Mesendoderm (in vitro differentiated cells): Measurements from ENCODE around the gene PRDM15.

Experiments used
- DNase-seq: peaks from one replicate; pipeline ENCODE4 v3.0.0; 2013
- H2AK5ac ChIP-seq: 2 replicates; pipeline ENCODE4 v1.6.1; 2013; ENCODE audit warnings: low read length, inconsistent platforms
- H2BK120ac ChIP-seq: 2 replicates; pipeline ENCODE4 v1.6.1; 2013; ENCODE audit warnings: low read depth, mild to moderate bottlenecking, low read length, moderate library complexity, mixed read lengths
- H2BK15ac ChIP-seq: replicated peaks from 2 replicates; pipeline ENCODE4 v1.6.1; 2013; ENCODE audit warnings: low read depth, mild to moderate bottlenecking, moderate library complexity
- H2BK5ac ChIP-seq: 2 replicates; pipeline ENCODE4 v1.6.1; 2013; ENCODE audit warnings: low read length, inconsistent platforms
- H3K18ac ChIP-seq: 2 replicates; pipeline ENCODE4 v1.6.1; 2013; ENCODE audit warnings: mild to moderate bottlenecking, low read length, mixed read lengths
- H3K23ac ChIP-seq: one replicate; pipeline ENCODE4 v1.6.1; 2013; ENCODE audit warnings: low read length
- H3K27ac ChIP-seq: 2 replicates; pipeline ENCODE4 v1.5.1; 2013; ENCODE audit warnings: low read depth, mild to moderate bottlenecking, inconsistent platforms, low read length, moderate library complexity
- H3K27me3 ChIP-seq: 2 replicates; pipeline ENCODE4 v1.6.1; 2013; ENCODE audit warnings: low read length, control low read depth, mild to moderate bottlenecking, inconsistent platforms; ENCODE audit not compliant: insufficient read depth, poor library complexity
- H3K36me3 ChIP-seq: 2 replicates; pipeline ENCODE4 v1.6.1; 2013; ENCODE audit warnings: low read length, inconsistent platforms; ENCODE audit not compliant: control insufficient read depth, insufficient read depth
- H3K4ac ChIP-seq: one replicate; pipeline ENCODE4 v1.6.1; 2013; ENCODE audit warnings: low read depth, mild to moderate bottlenecking, low read length, moderate library complexity
- H3K4me1 ChIP-seq: 2 replicates; pipeline ENCODE4 v1.6.1; 2013; ENCODE audit warnings: low read depth, low read length, inconsistent platforms; ENCODE audit not compliant: control insufficient read depth
- H3K4me2 ChIP-seq: 2 replicates; pipeline ENCODE4 v1.6.1; 2013; ENCODE audit warnings: low read length
- H3K4me3 ChIP-seq: 2 replicates; pipeline ENCODE4 v1.5.1; 2013; ENCODE audit warnings: mild to moderate bottlenecking, low read length
- H3K56ac ChIP-seq: one replicate; pipeline ENCODE4 v1.6.1; 2013; ENCODE audit warnings: low read length
- H3K79me1 ChIP-seq: 2 replicates; pipeline ENCODE4 v1.6.1; 2013; ENCODE audit warnings: low read length, inconsistent platforms
- H3K79me2 ChIP-seq: 2 replicates; pipeline ENCODE4 v1.6.1; 2013; ENCODE audit warnings: mild to moderate bottlenecking, low read length; ENCODE audit not compliant: control insufficient read depth, insufficient read depth
- H3K9ac ChIP-seq: 2 replicates; pipeline ENCODE4 v1.6.1; 2013; ENCODE audit warnings: low read length, inconsistent platforms
- H4K5ac ChIP-seq: one replicate; pipeline ENCODE4 v1.6.1; 2013; ENCODE audit warnings: low read length
- H4K8ac ChIP-seq: one replicate; pipeline ENCODE4 v1.6.1; 2013; ENCODE audit warnings: low read depth, mild to moderate bottlenecking, control low read depth, low read length, moderate library complexity
- WGBS: extraction: QIAGEN DNeasy Blood & Tissue Kit; methylation state at CpG from one replicate; pipeline ENCODE4 v1.1.7; 2013; ENCODE audit warnings: low lambda C conversion rate, missing lambda C conversion rate; ENCODE audit not compliant: insufficient coverage; ENCODE audit errors: extremely low coverage; 5-methylcytosine and 5-hydroxymethylcytosine counted together

Gene PRDM15

DNA sequence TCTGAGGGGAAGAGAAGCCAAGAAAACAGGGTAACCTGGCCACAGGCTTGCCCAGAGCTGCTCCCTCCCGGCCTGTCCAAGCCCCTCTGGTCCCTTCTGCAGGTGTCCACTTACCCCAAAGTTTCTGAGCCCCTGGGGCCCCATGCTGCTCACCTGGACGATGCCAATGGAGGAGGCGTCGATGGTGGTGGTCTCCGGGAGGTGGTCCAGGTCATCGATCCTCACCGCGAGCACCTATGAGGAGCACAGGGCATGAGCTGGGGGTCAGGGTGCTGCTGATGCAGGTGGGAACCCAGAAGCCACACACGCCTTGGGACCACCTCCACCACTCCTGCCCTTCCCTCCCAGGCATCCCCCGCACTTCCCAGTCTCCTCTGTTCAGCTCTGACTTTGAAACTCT is 74.8 kb downstream of the PRDM15 start:
- Histone ChIP-seq H3K36me3 (no peaks in the 10 kb centered on the region), H2AK5ac (no peak overlapping the region), H3K18ac (no peak overlapping the region), H3K4ac (no peak overlapping the region), H3K4me1 (no peaks in the 10 kb centered on the region), H3K4me3 (no peak overlapping the region), H3K27ac (no peak overlapping the region), H2BK5ac (no peak overlapping the region), H3K9ac (no peak overlapping the region), H4K8ac (no peak overlapping the region), H2BK120ac (no peak overlapping the region), H3K27me3 (no peaks in the 10 kb centered on the region), H4K5ac (no peak overlapping the region), H3K4me2 (no peak overlapping the region), H3K56ac (no peak overlapping the region), H2BK15ac (no peak overlapping the region), H3K79me1 (no peaks in the 10 kb centered on the region), H3K79me2 (no peaks in the 10 kb centered on the region), H3K23ac (no peak overlapping the region)
- DNase-seq: no peak
- no CpG with 5 or more reads among the region's 10 CpGs for WGBS

DNA sequence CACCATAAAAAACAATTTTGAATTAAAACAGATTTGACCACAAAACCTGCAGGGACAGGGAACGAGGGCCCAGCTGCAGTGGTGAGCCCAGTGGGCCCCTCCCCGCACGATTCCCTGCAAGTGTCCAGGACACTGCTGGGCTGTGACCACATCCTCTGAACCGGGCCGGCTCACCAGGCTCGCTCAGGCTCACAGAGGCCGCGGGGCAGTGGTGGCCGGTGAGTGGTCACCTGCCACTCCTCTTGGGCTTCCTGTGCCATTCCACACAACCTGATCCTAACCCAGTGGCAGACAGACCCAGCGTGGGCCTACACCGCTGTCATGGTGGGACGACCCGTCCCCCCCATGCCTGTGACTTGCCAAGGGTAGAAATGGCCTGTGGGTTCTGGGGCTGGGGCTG is 75.8 kb downstream of the PRDM15 start:
- no peak overlapping the region for H3K4me2 ChIP-seq
- H2AK5ac ChIP-seq: no peak overlapping the region
- no peaks in the 10 kb centered on the region for H3K79me2 ChIP-seq
- H3K27ac ChIP-seq: no peak overlapping the region
- no CpG with 5 or more reads among the region's 13 CpGs for WGBS
- H3K56ac ChIP-seq: no peak overlapping the region
- H3K4ac ChIP-seq: no peak overlapping the region
- no peak overlapping the region for H2BK120ac ChIP-seq
- no peak overlapping the region for H3K18ac ChIP-seq
- no peaks in the 10 kb centered on the region for H3K36me3 ChIP-seq
- no peak overlapping the region for H3K4me3 ChIP-seq
- no peaks in the 10 kb centered on the region for H3K27me3 ChIP-seq
- no peaks in the 10 kb centered on the region for H3K79me1 ChIP-seq
- no peak overlapping the region for H4K8ac ChIP-seq
- no peak overlapping the region for H3K23ac ChIP-seq
- H2BK5ac ChIP-seq: no peak overlapping the region
- no peak for DNase-seq
- no peak overlapping the region for H2BK15ac ChIP-seq
- no peak overlapping the region for H3K9ac ChIP-seq
- H3K4me1 ChIP-seq: no peaks in the 10 kb centered on the region
- H4K5ac ChIP-seq: no peak overlapping the region

DNA sequence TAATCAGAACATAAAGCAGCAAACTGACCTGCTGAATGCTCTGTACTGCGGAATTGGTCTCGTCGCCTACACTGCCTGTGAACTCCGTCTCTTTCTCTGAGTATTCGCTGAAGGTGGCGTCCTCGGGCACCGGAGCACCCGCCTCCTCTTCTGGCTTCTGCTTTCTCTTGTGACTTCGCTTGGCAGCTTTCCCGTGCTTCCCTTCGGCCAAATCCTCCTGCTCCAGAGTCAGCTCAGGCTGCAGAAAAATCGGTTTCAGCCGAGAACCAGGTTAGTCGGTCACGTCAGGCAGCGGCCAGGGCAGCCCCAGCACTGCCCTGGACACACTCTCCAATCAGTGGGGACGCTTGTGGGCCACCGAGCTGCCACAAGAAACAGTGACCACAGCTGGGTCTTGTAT is 76.5 kb downstream of the PRDM15 start:
- DNase-seq: no peak
- Histone ChIP-seq H3K4me2 (no peak overlapping the region), H3K36me3 (no peaks in the 10 kb centered on the region), H4K5ac (no peak overlapping the region), H2BK5ac (no peak overlapping the region), H3K4me3 (no peak overlapping the region), H3K56ac (no peak overlapping the region), H3K79me2 (no peaks in the 10 kb centered on the region), H3K4ac (no peak overlapping the region), H3K27me3 (no peaks in the 10 kb centered on the region), H3K18ac (no peak overlapping the region), H2AK5ac (no peak overlapping the region), H3K27ac (no peak overlapping the region), H2BK15ac (no peak overlapping the region), H3K9ac (no peak overlapping the region), H3K23ac (no peak overlapping the region), H2BK120ac (no peak overlapping the region), H3K4me1 (no peaks in the 10 kb centered on the region), H3K79me1 (no peaks in the 10 kb centered on the region), H4K8ac (no peak overlapping the region)
- WGBS: no CpG with 5 or more reads among the region's 19 CpGs

DNA sequence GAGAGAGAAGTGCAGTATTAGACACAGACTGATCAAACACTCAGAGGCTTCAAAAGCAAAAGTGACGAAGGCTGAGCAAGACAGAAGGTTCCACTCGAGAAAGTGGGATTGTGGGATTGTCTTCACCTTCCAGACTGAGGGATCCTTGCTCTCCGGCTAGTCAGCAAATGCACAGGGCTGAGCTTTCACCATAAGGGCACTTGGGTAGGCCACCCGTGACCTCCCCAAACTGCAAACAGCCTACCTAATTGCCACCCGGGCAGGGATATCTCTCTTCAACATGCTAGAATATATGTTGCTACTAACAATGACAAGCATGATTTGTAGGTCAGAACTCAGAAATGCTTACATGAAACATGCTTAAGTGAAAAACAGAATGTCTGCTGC is 77.0 kb downstream of the PRDM15 start:
- H4K8ac ChIP-seq: no peak overlapping the region
- H2BK120ac ChIP-seq: no peak overlapping the region
- H3K4me3 ChIP-seq: no peak overlapping the region
- no peak overlapping the region for H3K27ac ChIP-seq
- no peak overlapping the region for H2BK15ac ChIP-seq
- H3K18ac ChIP-seq: no peak overlapping the region
- H3K79me1 ChIP-seq: no peaks in the 10 kb centered on the region
- H3K4me1 ChIP-seq: no peaks in the 10 kb centered on the region
- DNase-seq: no peak
- H3K23ac ChIP-seq: no peak overlapping the region
- H3K36me3 ChIP-seq: no peaks in the 10 kb centered on the region
- no peak overlapping the region for H2AK5ac ChIP-seq
- no peak overlapping the region for H2BK5ac ChIP-seq
- no peak overlapping the region for H3K9ac ChIP-seq
- no peaks in the 10 kb centered on the region for H3K27me3 ChIP-seq
- no CpG with 5 or more reads among the region's 5 CpGs for WGBS
- H3K56ac ChIP-seq: no peak overlapping the region
- H4K5ac ChIP-seq: no peak overlapping the region
- H3K4me2 ChIP-seq: no peak overlapping the region
- no peaks in the 10 kb centered on the region for H3K79me2 ChIP-seq
- no peak overlapping the region for H3K4ac ChIP-seq

DNA sequence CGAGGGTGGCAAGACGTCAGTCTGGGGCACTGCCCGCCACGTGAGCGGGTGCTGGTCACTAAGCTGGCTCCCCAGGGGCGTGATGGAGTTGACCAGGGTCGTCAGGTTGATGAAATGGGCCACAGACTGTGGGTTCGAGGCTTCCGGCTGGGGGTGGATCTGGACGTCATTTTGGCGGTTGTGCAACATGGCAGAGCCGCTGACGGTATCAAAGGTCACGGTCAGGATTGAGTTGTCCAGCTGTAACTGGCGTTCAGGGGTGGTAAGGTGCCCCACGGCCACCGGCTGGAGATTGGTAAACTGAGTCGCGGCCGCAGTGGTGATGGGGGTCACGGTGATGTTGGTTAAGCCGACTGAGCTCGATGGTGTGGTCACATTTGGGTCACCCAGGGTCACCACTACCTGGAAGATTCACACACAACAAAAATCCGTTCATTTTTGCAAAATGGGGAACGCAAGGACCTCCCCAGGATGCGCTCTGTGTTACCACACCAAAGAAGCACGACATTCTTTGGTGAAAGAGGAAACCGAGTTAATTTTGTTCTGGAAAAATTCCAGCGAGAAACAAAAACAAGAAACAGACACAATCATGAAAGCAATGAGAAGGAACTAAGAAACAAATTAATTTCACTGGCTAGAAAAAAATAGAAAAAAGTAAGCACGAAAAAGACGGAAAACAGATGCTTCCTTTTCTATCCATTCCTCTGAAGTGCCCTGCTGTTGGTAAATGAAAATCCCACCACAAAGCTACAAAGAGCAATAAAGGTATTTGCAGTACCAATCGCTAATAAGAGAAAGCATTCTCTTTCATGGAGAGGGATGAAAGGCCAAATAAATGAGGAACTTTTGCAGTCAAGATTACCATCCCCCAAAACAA is 77.6 kb downstream of the PRDM15 start:
- Histone ChIP-seq H3K18ac (no peak overlapping the region), H3K4me1 (no peaks in the 10 kb centered on the region), H2BK120ac (no peak overlapping the region), H3K9ac (no peak overlapping the region), H2AK5ac (no peak overlapping the region), H2BK15ac (no peak overlapping the region), H3K56ac (no peak overlapping the region), H3K27ac (no peak overlapping the region), H3K4me2 (no peak overlapping the region), H3K4me3 (no peak overlapping the region), H2BK5ac (no peak overlapping the region), H4K8ac (no peak overlapping the region), H3K36me3 (no peaks in the 10 kb centered on the region), H3K27me3 (no peaks in the 10 kb centered on the region), H3K23ac (no peak overlapping the region), H3K79me1 (no peaks in the 10 kb centered on the region), H3K79me2 (no peaks in the 10 kb centered on the region), H4K5ac (no peak overlapping the region), H3K4ac (no peak overlapping the region)
- no peak for DNase-seq
- WGBS: no CpG with 5 or more reads among the region's 32 CpGs
